Mononuclear cell (primary cell): Measurements from ENCODE around the gene SLC44A1. TPM values are rescaled to one million over a fixed set of nuclear protein-coding genes. Genes with fewer than 3 reads are reported as not detected.

Experiments used
- H3K27me3 ChIP-seq: 2 replicates; pipeline ENCODE4 v1.6.0; 2011; ENCODE audit warnings: low read length, control low read depth; ENCODE audit not compliant: insufficient read depth
- H3K4me1 ChIP-seq: 2 replicates; pipeline ENCODE4 v1.5.1; 2011; ENCODE audit warnings: mild to moderate bottlenecking, low read length, control low read depth; ENCODE audit not compliant: insufficient read depth
- H3K4me3 ChIP-seq: 2 replicates; pipeline ENCODE4 v1.5.1; 2011; ENCODE audit warnings: mild to moderate bottlenecking, low read length, moderate library complexity
- H3K9me3 ChIP-seq: 2 replicates; pipeline ENCODE4 v1.5.1; 2011; ENCODE audit warnings: low read depth, mild to moderate bottlenecking, control low read depth, low read length
- total RNA-seq: library from RNA; depleted of rRNA; stranded (reverse); fragments of >200 nt; gene quantifications from one replicate; pipeline ENCODE4 v1.2.3, GENCODE V29; 2012

SLC44A1 gene
- total RNA-seq, 1 donor: 8.2 TPM

DNA sequence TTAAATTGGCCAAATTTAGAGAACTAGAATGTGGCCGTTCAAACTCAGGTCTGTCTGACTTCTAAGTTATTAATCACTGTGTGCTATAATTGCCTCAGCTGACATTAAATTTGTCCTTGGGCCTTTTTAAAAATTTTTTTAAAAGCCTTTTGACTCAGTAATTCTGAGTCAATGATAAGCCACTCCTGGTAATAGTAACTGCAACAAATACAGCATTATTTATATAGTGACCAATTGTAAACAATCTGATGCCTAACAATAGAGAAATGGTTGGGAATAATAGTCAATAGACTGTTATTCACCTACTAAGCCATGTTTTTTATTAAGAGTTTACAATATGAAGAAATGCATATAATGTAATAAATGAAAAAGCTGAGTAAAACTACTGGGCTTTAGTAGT lies 132.4 kb downstream of the SLC44A1 start:
- H3K4me1 ChIP-seq: no peaks in the 10 kb centered on the region
- H3K9me3 ChIP-seq: no peaks in the 10 kb centered on the region
- H3K27me3 ChIP-seq: no peaks in the 10 kb centered on the region
- no peak overlapping the region for H3K4me3 ChIP-seq

DNA sequence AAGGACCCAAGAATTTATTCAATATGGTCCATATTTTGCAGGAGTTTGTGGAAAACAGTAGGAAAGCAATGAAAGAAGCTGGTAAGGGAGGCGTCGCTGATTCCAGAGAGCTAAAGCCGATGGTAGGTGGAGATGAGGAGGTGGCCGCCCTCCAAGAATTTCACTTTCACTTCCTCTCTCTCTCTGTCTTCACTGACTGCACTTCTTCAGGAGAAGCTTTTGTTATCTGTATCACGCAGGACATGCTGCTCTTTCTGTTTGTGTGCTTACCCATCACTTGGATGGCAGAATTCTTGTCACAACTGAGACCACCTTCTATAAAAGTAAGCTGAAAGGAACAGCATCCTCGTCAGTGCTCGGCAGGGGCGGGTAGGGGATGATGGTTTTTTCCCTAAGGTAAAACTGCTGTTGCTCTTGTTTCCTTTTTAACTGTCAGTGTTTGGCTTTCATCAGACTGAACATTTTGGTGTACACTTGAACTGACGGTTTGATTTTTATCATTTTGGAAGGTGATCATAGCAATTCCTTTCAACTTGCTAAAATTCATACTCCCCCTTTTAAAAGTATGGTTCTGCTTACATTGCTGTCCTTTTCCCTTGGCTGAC lies 141.0 kb downstream of the SLC44A1 start:
- Histone ChIP-seq H3K9me3 (no peaks in the 10 kb centered on the region), H3K4me3 (peak overlapping the region; percentile 39), H3K4me1 (peaks cover 6% of the 10 kb centered on the region)

DNA sequence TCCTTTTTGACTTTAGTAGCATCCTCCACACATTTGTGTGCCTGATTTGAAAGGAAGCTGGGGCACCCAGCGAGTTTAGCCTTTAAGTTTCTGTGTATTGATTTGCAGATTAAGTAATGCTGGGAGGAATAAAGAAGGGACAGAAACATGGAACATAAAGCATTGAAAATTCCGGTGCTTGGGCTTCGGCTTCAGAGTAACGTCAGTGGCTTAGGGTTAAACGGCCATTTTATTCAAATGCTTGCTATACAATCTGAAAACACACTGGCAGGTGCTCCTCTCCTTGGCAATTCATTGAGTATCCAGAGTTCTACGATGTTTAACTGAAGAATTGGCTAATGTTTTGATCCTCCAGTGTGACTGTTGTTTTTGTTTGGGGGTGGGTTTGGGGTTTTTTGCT lies 145.3 kb downstream of the SLC44A1 start:
- no peaks in the 10 kb centered on the region for H3K9me3 ChIP-seq
- no peak overlapping the region for H3K4me3 ChIP-seq
- peaks cover 6% of the 10 kb centered on the region for H3K4me1 ChIP-seq
- H3K27me3 ChIP-seq: no peaks in the 10 kb centered on the region

More for the DNA sequence above, 141.0 kb downstream of the SLC44A1 start:
- H3K27me3 ChIP-seq: no peaks in the 10 kb centered on the region

DNA sequence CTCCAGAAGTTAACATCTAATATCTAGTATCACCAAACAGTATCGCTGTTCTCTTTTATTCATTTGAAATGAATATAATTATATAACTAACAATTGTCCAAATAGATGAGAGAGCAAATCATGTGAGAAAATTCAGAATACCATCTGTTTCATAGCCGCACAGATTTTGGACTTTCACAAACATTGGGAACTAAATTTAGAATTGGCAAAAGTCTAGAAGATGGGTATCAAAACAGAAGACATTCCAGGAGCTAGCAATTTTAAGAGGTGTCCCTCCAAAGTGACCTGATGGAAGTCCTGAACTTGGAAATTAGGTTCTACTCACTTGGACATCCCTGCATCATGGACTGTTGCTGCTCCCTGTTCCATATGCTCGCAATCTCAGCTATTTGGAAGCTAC lies 146.4 kb downstream of the SLC44A1 start:
- Histone ChIP-seq H3K9me3 (no peaks in the 10 kb centered on the region), H3K4me3 (no peak overlapping the region), H3K27me3 (no peaks in the 10 kb centered on the region), H3K4me1 (no peaks in the 10 kb centered on the region)

DNA sequence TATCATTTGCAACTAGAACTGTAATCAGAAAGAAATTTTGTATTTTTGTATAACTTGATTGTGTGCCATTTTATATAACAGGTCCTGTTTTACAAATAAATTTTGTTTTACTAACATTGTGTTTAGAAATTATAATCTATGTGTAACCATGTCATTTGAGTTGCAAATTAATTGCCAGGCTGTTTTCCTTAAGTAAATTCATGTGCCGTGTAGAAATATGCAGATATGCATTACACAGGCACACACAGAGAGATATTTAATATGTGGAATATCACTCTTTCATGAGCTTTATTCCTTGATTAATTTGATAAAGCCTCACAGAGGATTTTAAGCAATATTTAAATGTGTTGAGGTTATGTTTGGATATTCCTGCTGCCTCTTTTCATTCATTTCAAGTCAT lies 146.8 kb downstream of the SLC44A1 start:
- no peaks in the 10 kb centered on the region for H3K27me3 ChIP-seq
- H3K4me1 ChIP-seq: no peaks in the 10 kb centered on the region
- H3K9me3 ChIP-seq: no peaks in the 10 kb centered on the region
- no peak overlapping the region for H3K4me3 ChIP-seq

DNA sequence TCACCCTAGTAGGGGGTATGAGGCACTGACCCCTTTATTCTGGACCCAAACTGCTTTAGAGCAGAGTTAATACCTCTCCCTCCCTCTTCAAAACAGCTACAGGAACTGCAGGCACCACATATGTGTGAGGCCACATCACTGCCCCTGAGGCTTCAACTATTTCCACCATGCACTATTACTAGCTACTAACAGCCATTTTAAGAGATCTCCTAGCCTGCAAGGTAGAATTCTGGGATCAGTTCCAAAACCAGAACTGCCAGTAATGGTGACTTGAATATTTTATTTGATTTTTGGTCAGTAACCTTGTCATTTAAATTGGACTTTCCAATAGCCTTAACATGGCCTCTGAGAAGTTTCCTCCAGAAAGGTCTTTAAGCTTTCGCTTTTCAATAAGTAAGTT lies 148.1 kb downstream of the SLC44A1 start:
- Histone ChIP-seq H3K9me3 (no peaks in the 10 kb centered on the region), H3K4me3 (no peak overlapping the region), H3K4me1 (no peaks in the 10 kb centered on the region), H3K27me3 (no peaks in the 10 kb centered on the region)

DNA sequence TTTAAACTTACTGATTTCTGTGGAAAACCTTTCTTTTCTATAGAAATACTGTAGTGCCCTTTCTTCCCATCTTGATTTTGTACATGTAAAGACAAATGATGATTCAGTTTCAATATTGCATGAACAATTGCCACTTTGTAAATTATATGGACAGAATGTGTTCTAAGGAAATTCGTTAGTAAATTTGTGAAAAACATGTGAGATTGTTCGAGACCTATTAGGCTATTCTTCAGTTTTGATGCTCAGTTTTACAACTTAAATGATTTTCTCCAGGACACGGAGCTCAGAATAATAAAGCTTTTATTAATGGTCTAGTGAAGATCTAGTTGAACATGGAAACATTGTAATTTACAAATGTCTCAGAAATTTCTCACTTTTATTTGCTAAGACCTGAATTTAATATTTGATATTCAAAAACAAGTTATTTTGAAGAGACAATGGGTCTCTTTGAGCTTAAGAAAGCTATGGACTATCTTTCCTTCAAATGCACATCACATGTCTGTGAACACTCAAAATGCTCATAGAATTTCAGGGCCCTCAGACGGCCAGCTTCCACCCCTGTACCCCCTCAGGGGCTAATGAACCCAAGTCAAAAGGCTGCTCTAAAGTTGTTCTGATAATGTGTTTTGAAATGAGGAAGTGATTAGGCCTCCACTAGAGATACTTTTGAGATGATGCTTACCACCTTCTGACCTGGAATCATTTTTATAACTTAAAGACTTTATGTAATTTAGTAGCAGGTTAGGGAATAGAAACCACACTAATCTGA lies 149.3 kb downstream of the SLC44A1 start:
- Histone ChIP-seq H3K4me3 (no peak overlapping the region), H3K9me3 (no peaks in the 10 kb centered on the region), H3K4me1 (no peaks in the 10 kb centered on the region), H3K27me3 (no peaks in the 10 kb centered on the region)

DNA sequence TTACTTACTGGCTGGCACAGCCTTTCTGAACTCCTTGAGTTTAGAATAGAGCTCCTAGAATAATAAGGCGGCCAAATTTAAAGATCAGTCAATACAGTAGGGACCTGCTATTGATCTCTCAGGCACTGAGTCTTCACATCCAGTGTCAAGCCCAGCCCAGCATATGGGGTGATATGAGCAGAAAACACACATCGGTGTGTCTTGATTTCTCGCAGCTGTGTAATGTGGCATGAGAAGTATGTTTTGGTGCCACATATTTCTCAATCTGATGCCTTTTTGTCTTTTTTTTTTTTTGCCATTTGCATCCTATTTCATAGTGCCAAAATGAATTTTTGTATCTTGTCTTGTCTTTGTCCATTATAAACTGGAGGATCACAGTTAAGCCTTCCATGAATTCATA lies 152.0 kb downstream of the SLC44A1 start:
- H3K4me1 ChIP-seq: no peaks in the 10 kb centered on the region
- no peak overlapping the region for H3K4me3 ChIP-seq
- H3K9me3 ChIP-seq: no peaks in the 10 kb centered on the region
- H3K27me3 ChIP-seq: peaks cover 3% of the 10 kb centered on the region

DNA sequence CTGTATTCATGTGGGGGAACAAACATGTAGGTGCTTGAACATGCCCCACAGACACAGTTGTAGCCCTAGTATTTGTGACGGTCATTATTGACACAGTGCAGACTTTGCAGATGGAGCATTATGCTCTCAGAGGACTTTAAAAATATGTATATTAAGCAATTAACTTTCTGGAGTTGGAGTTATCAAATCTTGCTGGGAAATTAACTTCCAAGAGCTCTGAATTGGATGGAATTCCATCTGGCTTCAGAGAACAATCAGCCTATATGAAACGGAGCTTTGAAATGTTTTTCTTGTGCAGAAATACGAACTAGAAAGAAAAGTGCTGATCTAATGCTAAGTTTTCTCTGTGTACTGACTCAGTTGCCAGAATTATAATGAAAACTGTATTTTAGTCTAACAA lies 152.4 kb downstream of the SLC44A1 start:
- H3K27me3 ChIP-seq: peaks cover 8% of the 10 kb centered on the region
- no peaks in the 10 kb centered on the region for H3K4me1 ChIP-seq
- no peaks in the 10 kb centered on the region for H3K9me3 ChIP-seq
- no peak overlapping the region for H3K4me3 ChIP-seq

DNA sequence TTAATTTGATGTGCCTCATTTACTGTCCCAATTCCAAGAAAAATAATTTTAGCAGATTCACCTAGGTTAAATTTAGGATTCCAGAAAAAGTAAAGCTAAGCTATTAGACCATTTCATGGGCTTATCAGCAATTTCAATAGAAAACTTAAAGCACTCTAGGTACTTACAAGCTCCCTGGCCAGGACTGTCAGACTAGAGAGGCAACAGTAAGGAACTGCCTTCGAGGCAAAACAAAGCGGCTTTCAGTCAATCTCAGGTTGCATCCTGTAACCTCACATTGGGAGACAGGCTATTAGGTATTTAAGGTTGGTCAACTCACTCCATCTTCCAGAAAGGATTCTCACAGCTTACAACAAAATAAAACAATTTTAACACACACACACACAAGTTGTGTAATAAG lies 154.7 kb downstream of the SLC44A1 start:
- no peak overlapping the region for H3K4me3 ChIP-seq
- H3K27me3 ChIP-seq: peaks cover 24% of the 10 kb centered on the region
- no peaks in the 10 kb centered on the region for H3K4me1 ChIP-seq
- H3K9me3 ChIP-seq: no peaks in the 10 kb centered on the region

DNA sequence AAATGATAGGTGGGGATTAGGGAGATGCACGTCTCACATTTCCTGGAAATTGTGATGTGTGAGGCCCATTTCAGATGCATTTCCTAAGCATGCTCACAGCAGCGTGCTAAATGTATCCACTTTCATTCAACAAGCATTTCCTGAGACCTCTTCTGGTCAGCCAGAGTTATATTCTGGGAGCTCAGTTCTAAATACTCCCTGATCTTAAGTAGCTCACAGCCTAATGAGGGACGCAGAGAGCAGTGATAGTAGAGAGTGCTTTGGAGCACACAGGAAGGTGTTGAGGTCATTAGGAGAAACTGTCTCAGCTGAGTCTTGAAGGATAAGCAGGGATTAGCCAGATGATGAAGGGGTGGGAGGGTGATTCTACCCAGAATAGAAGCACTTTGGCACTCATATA lies 157.2 kb downstream of the SLC44A1 start:
- Histone ChIP-seq H3K4me3 (no peak overlapping the region), H3K27me3 (peaks cover 27% of the 10 kb centered on the region), H3K4me1 (peaks cover 14% of the 10 kb centered on the region), H3K9me3 (no peaks in the 10 kb centered on the region)

DNA sequence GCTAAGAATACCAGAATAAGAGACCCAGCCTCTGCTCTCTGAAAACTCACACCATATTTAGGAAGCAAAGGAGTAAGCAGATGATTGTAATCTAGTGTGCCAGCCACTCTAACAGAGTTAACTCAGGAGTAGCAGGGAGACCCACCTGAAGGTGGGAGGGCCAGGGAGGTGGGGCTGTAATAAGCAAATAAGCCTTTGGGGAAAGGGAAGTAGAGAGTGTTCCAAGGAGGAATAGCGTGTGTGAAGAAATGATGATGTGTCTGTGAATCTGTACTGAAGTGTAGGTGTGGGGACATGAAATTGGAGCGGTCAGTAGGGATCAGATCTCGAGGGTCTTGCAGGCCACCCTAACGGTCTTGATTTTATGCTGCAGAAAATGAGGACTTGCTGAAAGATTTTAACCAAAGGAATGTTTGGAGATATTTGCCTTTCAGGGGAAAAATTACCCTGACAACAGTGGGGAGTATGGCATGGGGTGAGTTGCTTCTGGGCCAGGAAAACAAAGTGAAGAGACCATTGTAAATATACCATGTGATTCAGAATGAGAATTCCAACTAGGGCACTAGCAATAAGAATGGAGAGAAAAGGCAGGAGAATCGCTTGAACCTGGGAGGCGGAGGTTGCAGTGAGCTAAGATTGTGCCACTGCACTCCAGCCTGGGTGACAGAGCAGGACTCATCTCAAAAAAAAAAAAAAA lies 159.2 kb downstream of the SLC44A1 start:
- H3K4me3 ChIP-seq: no peak overlapping the region
- H3K27me3 ChIP-seq: peaks cover 35% of the 10 kb centered on the region
- peaks cover 14% of the 10 kb centered on the region for H3K4me1 ChIP-seq
- no peaks in the 10 kb centered on the region for H3K9me3 ChIP-seq

DNA sequence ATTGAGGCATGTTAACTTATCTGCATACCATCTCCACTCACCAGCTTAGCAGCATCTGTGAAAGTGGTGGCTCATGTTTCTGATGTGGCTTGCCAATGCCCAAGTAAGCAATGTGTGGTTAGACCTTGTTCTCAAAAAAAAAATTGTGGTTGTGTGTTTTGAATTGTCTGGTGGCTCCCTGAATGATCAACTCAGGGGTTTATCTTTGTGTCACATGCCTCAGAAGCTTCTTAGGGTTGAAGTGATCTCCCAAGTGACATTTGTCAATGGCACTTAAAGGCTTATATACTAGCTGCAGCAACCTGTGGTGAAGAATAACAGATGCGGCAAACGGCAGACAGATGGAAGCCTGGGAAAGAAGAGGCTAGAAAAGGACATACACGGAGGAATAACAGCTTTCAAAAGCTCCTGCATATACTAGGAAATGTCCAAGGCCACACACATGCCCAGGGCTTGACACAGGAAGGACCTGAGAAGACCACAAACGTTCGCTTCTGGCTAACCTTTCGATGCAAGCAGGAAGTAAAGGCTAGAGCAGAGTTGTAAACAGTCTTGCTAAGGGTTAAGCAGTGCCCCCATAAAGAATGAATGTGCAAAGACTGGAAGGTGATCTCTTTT lies 161.2 kb downstream of the SLC44A1 start:
- Histone ChIP-seq H3K4me1 (peaks cover 14% of the 10 kb centered on the region), H3K27me3 (peaks cover 36% of the 10 kb centered on the region), H3K9me3 (no peaks in the 10 kb centered on the region), H3K4me3 (no peak overlapping the region)

DNA sequence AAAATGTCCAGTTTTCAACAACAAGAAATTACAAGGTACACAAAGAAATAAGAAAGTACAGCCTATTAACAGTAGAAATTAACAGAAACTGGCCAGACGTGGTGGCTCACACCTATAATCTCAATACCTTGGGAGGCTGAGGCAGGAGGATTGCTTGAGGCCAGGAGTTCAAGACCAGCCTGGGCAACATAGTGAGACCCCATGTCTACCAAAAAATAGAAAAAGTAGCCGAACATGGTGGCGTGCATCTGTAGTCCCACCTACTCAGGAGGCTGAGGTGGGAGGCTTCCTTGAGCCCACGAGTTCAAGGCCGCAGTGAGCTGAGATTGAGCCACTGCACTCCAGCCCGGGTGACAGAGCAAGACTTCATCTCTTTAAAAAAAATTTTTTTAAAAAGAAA lies 161.9 kb downstream of the SLC44A1 start:
- Histone ChIP-seq H3K4me3 (no peak overlapping the region), H3K4me1 (peaks cover 14% of the 10 kb centered on the region), H3K9me3 (no peaks in the 10 kb centered on the region), H3K27me3 (peaks cover 36% of the 10 kb centered on the region)

DNA sequence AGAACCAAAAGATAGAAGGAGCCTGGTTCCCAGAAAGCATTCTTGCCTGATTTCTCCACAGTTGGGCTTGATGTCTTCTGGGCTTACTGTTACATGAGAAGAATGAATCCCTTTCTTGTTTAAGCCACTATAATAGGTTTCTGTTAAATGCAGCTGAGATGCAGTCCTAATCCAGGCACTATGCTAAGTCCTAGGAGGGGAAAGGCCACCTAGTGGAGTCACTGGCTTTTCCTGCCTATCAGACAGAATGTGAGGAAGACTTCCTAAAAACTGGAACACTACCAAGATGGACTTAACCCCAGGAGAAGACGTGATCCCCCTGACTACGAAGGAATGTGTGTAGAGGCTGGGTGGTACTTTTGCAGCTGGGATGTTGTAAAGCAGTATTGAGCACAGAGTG lies 169.1 kb downstream of the SLC44A1 start:
- no peak overlapping the region for H3K4me3 ChIP-seq

More for the DNA sequence above, 169.1 kb downstream of the SLC44A1 start:
- Histone ChIP-seq H3K9me3 (no peaks in the 10 kb centered on the region), H3K4me1 (no peaks in the 10 kb centered on the region), H3K27me3 (peaks cover 9% of the 10 kb centered on the region)
